GM18951 (cell line): Measurements from ENCODE around the gene SCNN1A.

Experiments
- POLR2A ChIP-seq: IDR thresholded peaks from 4 replicates; pipeline ENCODE4 v1.6.1; 2011; ENCODE audit warnings: mild to moderate bottlenecking; ENCODE audit not compliant: insufficient read length, insufficient read depth; ENCODE audit errors: extremely low read depth
- in situ Hi-C: fragments of 300-500 bp; cut with MboI; formaldehyde crosslinking; loops from one replicate; pipeline ENCODE4 v1.12.0; 2022; ENCODE audit warnings: low sequenced_read_pairs, mixed read lengths, inconsistent platforms; ENCODE audit not compliant: unreplicated experiment

Gene SCNN1A

DNA sequence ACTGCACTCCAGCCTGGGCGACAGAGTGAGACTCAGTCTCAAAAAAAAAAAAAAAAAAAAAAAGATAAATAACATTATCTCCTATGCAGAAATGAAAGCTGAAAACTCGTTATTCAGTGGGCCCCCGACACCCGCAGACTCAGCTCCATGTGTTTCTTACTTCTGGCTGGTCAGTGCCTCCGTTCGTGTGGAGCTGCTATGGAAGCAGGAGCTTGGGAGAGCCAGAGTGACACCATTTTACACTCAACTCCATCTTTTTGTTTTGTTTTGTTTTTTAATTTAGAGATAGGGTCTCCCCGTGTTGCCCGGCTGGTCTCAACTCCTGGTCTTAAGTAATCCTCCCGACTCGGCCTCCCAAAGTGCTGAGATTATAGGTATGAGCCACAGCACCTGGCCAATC is 78.2 kb downstream of the SCNN1A start:
- in situ Hi-C loops = no loop called here
- no peak for TF ChIP-seq POLR2A
